Activated T-cell treated with anti-CD3 and anti-CD28 coated beads for 48 hours (primary cell): ENCODE results near the gene ZNF488.

ENCODE experiments used
- DNase-seq: peaks from one replicate; pipeline ENCODE4 v3.0.0-alpha.2; 2020; ENCODE audit warnings: low read depth

Gene ZNF488

DNA sequence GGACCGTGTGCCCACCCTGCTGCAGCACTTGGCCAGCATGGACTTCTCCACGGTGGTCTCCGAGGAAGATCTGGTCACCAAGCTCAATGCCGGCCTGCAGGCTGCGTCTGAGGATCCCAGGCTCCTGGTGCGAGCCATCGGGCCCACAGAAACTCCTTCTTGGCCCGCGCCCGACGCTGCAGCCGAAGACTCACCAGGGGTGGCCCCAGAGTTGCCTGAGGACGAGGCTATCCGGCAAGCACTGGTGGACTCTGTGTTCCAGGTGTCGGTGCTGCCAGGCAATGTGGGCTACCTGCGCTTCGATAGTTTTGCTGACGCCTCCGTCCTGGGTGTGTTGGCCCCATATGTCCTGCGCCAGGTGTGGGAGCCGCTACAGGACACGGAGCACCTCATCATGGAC lies 34.6 kb downstream of the ZNF488 start:
- no peak for DNase-seq

- no peak for DNase-seq
Measured at GRCh38 chr10:47348661-47349470, 35.2 kb downstream of the ZNF488 start.

DNA sequence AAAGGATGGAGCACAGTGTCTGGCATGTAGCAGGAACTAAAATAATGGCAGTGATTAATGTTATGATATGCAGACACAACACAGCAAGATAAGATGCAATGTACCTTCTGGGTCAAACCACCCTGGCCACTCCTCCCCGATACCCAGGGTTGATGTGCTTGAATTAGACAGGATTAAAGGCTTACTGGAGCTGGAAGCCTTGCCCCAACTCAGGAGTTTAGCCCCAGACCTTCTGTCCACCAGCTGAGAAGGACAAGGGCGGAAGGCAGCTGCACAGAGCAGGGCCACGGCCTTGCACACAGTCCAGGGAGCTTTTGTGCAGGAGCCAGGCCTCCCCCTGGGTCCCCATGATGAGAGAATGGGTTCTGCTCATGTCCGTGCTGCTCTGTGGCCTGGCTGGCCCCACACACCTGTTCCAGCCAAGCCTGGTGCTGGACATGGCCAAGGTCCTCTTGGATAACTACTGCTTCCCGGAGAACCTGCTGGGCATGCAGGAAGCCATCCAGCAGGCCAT lies 35.9 kb downstream of the ZNF488 start, which contains the start of gene RBP3:
TSS of gene RBP3 (plus strand) at position 226 of the 514 bp plus-strand sequence. CDS start at position 348, 122 bp downstream.
- DNase-seq, result no peak

GRCh38 chr10:47347303-47347675 lies 36.8 kb downstream of the ZNF488 start:
- no peak for DNase-seq

DNA sequence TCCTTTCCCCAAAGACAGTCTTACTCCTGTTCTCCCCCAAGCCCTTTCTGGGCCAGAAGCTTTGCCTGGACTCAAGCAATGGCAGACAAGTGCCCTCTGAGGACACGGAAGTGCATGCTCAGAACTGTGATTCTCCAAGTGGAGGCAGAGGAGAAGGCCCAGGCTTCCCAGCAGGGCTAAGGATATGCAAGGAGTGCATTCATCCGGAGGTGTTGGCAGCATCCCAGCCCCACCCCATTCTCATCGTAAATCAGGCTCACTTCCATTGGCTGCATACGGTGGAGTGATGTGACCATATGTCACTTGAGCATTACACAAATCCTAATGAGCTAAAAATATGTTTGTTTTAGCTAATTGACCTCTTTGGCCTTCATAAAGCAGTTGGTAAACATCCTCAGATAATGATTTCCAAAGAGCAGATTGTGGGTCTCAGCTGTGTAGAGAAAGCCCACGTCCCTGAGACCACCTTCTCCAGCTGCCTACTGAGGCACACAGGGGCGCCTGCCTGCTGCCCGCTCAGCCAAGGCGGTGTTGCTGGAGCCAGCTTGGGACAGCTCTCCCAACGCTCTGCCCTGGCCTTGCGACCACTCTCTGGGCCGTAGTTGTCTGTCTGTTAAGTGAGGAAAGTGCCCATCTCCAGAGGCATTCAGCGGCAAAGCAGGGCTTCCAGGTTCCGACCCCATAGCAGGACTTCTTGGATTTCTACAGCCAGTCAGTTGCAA lies 37.4 kb downstream of the ZNF488 start:
- no peak for DNase-seq

DNA sequence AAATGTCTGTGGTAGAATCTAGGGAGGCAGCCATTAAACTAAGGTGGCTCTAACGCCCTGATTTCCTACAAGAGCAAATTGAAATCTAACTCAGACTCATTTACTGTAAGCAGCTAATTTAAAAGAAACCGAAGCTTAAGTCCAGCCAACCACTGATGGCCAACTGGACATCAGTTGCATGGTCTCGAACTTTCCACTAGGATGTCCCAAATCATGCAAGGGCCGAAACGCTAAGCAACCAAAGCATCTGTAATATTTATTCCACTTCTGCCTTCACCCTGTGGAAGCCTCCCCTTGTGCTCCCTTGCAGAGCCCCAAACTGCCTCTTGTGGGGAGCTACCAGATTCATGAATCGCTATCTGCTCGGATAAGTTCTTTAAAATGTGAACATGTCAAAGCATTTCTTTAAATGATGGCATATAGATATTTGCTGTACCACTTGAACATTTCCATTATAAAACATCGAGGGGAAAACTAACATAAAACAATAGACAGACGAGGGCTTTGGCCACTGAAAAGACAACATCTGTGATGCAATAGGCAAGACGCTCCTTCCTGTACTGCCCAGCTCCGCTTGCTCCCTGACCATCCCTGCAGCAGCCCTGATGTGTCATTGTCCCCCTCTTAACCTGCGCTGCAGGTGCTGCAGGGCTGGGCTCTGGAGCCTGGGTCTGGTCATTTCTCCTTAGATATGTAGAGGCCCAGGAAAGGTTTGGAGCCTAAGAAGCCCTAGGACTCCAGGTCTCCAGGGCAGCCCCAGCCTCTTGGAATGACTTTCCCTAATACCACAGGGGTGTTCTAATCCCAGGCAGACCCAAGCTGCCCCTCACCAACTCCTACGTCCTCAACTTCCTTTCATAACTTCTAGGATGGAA lies 38.9 kb downstream of the ZNF488 start:
- no peak for DNase-seq

GRCh38 chr10:47340608-47341170 lies 43.4 kb downstream of the ZNF488 start:
- peak; percentile 62 for DNase-seq

DNA sequence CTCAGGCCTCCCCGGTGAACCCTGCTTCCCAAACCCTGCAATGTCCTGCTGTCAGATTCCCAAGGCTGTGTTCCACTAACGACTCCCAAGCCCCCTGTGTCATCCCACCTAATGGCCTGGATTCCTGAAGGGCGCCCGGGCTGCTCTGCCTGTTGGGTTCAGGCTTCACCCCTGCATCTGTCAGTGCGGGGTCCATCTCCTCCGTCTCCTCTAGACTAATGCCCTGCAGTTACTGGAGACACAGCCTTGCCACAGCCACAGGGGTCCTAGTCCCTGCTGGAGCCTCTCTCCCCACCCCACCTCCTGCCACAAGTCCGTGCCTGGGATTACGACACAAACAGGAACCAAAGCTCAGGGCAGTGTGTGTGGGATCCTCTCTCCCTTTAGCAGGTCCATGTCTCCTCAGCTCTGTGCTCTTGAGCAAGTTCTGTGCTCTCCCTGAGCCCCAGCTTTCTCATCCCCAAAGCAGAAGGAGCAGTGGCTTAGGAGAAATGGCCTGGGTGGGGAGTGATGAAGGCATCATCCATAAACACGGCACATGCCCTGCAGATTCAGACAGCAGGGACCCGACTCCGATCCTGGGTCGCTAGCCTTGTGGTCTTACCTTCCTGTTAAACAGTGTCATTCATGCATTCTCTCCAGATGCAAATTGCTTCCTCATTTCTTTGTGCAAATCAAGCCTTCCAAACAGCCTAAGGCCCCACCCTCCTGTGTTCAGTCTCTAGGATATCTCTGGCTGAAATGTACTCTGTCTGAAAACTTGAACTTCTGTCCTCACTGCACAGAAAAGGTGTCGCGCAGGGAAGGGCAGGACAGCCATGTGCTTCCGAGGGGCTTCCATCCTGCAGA lies 44.1 kb downstream of the ZNF488 start:
- no peak for DNase-seq

DNA sequence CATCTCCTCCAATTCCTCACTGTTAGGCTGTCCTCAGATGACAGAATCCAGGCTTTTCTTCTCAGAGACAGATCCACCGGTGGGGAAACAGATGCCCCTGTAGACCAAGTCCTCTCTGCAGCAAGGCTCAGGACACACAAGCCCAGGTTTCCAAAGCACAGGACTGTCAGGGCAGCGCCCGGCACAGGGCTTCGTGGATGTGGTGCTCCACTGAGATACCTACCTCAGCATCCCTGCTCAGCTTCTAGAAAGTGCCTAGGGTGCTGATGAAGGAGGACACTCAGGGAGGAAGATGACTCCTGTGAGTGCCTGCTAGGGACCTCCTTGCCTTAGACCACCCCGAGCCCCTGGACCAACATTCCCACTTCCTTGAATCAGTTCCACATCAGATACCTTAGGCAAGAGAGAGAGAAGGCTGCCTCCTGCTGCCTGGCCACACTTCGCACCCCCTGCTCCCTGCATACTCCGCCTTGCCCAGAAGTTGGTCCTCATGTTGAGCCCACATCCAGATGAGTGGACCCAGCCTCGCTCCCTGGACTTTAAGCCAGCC lies 44.8 kb downstream of the ZNF488 start:
- DNase-seq, result no peak

- DNase-seq, result no peak
Measured at GRCh38 chr10:47337310-47337709, 46.8 kb downstream of the ZNF488 start.

DNA sequence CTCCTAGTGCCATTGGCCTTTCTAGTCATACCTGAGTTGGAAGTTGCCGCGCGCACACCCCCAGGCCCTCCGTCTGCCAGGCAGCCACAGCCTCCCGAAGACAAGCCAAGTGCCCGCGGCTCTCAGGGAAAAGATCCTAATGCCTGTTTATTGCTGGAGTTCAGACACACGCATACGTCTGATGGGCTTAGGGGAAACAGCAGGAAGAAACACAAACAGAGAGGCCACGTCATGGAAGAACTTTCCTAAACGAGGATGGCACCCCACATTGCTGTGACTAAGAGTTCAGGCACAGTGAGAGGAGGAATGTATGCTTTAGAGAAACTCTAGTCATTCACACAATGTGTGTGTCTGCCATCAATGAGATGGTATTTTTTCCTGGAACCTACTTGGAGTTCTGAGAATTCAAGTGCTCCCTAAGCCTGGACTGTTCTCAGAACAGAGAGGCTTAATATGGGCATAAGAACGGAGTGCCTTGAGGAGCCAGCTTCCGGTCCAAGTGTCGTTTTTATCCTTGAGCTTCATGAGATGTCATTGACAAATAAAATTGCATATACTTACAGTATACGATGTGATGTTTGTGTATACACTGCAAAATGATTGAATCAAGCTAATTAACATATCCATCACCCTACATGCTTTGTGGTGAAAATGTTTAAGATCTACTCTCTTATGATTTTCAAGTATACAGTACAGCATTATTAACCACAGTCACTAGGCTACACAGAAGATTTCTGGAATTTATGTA lies 47.5 kb downstream of the ZNF488 start:
- DNase-seq, result no peak

- no peak for DNase-seq
Measured at GRCh38 chr10:47335906-47336305, 48.2 kb downstream of the ZNF488 start.

DNA sequence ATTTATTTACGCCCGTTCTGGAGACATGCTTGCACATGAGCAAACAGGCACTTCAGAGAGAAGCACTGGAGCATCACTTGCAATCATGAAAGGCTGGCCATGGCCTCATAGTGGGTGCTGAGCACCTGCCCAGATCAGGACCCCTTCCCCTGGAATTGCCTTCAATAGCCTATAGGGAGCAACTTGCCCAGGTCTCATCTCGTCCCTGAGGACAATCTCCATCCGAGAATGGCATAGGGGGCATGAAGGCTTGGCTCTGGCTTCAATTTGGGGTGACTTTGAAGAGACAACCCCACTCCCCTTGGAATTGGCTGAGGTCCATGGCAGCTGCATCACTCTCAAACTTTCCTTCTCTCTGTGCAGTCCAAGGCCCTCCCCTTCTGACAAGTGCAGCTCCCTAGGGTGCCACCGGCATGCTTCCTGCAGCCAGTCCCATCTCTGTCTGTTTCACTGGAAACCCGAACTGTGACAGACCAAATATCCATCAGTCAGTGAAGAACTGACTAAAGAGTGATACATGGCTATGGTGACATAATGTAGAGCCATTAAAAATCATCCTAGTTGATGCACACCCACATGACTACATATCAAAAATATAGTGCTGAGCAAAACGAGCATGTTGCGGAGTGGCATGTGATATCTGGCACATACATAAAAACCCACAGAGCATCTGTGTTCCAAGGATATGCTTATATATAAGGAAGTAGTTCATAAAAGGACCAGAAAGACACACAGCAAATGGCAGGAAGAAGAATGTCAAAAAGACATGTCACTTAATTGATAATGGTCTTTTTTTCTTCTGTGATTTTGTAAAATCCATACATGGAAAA lies 49.4 kb downstream of the ZNF488 start:
- DNase-seq, result no peak

GRCh38 chr10:47333532-47333931 lies 50.6 kb downstream of the ZNF488 start:
- no peak for DNase-seq

- no peak for DNase-seq
Measured at GRCh38 chr10:47332946-47333345, 51.1 kb downstream of the ZNF488 start.

GRCh38 chr10:47332371-47332770 lies 51.7 kb downstream of the ZNF488 start:
- no peak for DNase-seq

- no peak for DNase-seq
Measured at GRCh38 chr10:47331954-47332353, 52.1 kb downstream of the ZNF488 start.

- DNase-seq, result no peak
Measured at GRCh38 chr10:47331491-47331890, 52.6 kb downstream of the ZNF488 start.

DNA sequence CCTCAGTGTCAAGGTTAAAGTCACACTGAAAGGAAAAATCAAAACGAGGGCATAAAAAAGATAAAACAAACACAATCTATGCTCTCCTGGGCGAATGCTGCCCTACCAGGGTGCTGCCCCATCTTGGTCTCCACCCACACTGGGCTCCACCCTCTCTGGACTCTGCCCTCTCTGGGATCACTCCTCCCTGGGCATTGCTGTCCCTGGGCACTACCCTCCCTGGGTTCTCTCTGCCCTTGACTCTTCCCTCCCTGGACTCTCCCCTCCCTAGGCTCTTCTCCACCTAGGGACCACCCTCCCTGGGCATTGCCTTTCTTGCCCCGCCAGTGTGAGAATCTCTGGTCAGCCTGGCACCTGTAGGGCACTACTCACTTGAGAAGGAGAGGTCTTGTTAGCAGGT lies 53.3 kb downstream of the ZNF488 start:
- no peak for DNase-seq
